HG03378 (cell line): ENCODE data around the gene BMF.
"Not testable (repeated sequence)": the region's sequence is repeated elsewhere in the genome, so short reads cannot be mapped to it uniquely, and the experiment has no call there.

ENCODE experiments used
- ATAC-seq: cut with Tn5 transposase; IDR thresholded peaks from one replicate; pipeline ENCODE4 v1.9.1; 2021; ENCODE audit warnings: mild to moderate bottlenecking, moderate library complexity; ENCODE audit not compliant: unreplicated experiment

Gene BMF

GRCh38 chr15:40108855-40109735 lies at the start of gene BMF:
BMF (minus strand) TSS chr15:40108879; CDS start chr15:40106086, 2,793 bp downstream.
- ATAC-seq: peak; percentile 44

GRCh38 chr15:40157778-40158447 lies 49.2 kb upstream of the BMF start:
- ATAC-seq: no peak

- ATAC-seq: no peak
Measured at GRCh38 chr15:40155270-40155910, 46.7 kb upstream of the BMF start.

GRCh38 chr15:40154821-40155220 lies 46.1 kb upstream of the BMF start:
- not testable (repeated sequence) for ATAC-seq

- no peak for ATAC-seq
Measured at GRCh38 chr15:40151991-40152390, 43.3 kb upstream of the BMF start.

GRCh38 chr15:40151499-40151898 lies 42.8 kb upstream of the BMF start:
- ATAC-seq: no peak

GRCh38 chr15:40150163-40150925 lies 41.7 kb upstream of the BMF start:
- ATAC-seq: no peak

- ATAC-seq: no peak
Measured at GRCh38 chr15:40149339-40149738, 40.7 kb upstream of the BMF start.

GRCh38 chr15:40146037-40146436 lies 37.4 kb upstream of the BMF start:
- ATAC-seq: no peak

GRCh38 chr15:40142428-40142827 lies 33.7 kb upstream of the BMF start:
- no peak for ATAC-seq

GRCh38 chr15:40138201-40138570 lies 29.5 kb upstream of the BMF start:
- ATAC-seq: not testable (repeated sequence)

GRCh38 chr15:40137303-40138200 lies 28.9 kb upstream of the BMF start:
- ATAC-seq: no peak

GRCh38 chr15:40136470-40137302 lies 28.0 kb upstream of the BMF start:
- no peak for ATAC-seq

GRCh38 chr15:40135846-40136450 lies 27.3 kb upstream of the BMF start:
- ATAC-seq: not testable (repeated sequence)

GRCh38 chr15:40134885-40135284 lies 26.2 kb upstream of the BMF start:
- ATAC-seq: no peak

- ATAC-seq: no peak
Measured at GRCh38 chr15:40133544-40133943, 24.9 kb upstream of the BMF start.

- no peak for ATAC-seq
Measured at GRCh38 chr15:40130799-40131502, 22.3 kb upstream of the BMF start.

GRCh38 chr15:40130118-40130517 lies 21.4 kb upstream of the BMF start:
- ATAC-seq: no peak
